HG02852 (cell line): ENCODE measurements around the gene SPDYE4.

Experiments used
- ATAC-seq: cut with Tn5 transposase; IDR thresholded peaks from one replicate; pipeline ENCODE4 v1.9.1; 2021; ENCODE audit warnings: mild to moderate bottlenecking, moderate library complexity; ENCODE audit not compliant: unreplicated experiment

The SPDYE4 gene

GRCh38 chr17:8785547-8786413 lies 27.4 kb upstream of the SPDYE4 start:
- ATAC-seq: no peak

GRCh38 chr17:8782176-8782575 lies 23.8 kb upstream of the SPDYE4 start:
- no peak for ATAC-seq

- ATAC-seq: no peak
Measured at GRCh38 chr17:8781776-8782175, 23.4 kb upstream of the SPDYE4 start.

- no peak for ATAC-seq
Measured at GRCh38 chr17:8776881-8777280, 18.5 kb upstream of the SPDYE4 start.

GRCh38 chr17:8776248-8776647 lies 17.9 kb upstream of the SPDYE4 start:
- ATAC-seq: no peak

- no peak for ATAC-seq
Measured at GRCh38 chr17:8766731-8767130, 8.4 kb upstream of the SPDYE4 start.

- ATAC-seq: no peak
Measured at GRCh38 chr17:8762012-8762411, 3.7 kb upstream of the SPDYE4 start.

GRCh38 chr17:8757189-8757588 lies 1.2 kb downstream of the SPDYE4 start:
- no peak for ATAC-seq

- no peak for ATAC-seq
Measured at GRCh38 chr17:8755590-8756255, 2.6 kb downstream of the SPDYE4 start.

- ATAC-seq: no peak
Measured at GRCh38 chr17:8754890-8755289, 3.5 kb downstream of the SPDYE4 start.

GRCh38 chr17:8753976-8754440 lies 4.3 kb downstream of the SPDYE4 start:
- ATAC-seq: no peak

- no peak for ATAC-seq
Measured at GRCh38 chr17:8753136-8753975, 5.0 kb downstream of the SPDYE4 start.

- ATAC-seq: no peak
Measured at GRCh38 chr17:8749616-8750015, 8.7 kb downstream of the SPDYE4 start.

GRCh38 chr17:8747742-8748141 lies 10.6 kb downstream of the SPDYE4 start:
- no peak for ATAC-seq

- ATAC-seq: peak; percentile 8
Measured at GRCh38 chr17:8746501-8747236, 11.7 kb downstream of the SPDYE4 start.

GRCh38 chr17:8745586-8746500 lies 12.5 kb downstream of the SPDYE4 start:
- ATAC-seq: peak; percentile 78

- no peak for ATAC-seq
Measured at GRCh38 chr17:8744086-8744785, 14.1 kb downstream of the SPDYE4 start.

GRCh38 chr17:8742819-8743218 lies 15.5 kb downstream of the SPDYE4 start:
- no peak for ATAC-seq

GRCh38 chr17:8742274-8742673 lies 16.1 kb downstream of the SPDYE4 start:
- no peak for ATAC-seq
